Neutrophil (primary cell): Measurements from ENCODE around the gene NTSR1.

Source experiments
- H3K27ac ChIP-seq: fragments of 200-600 bp; sonication (generic); 2 replicates; pipeline ENCODE4 v1.5.1; 2016; ENCODE audit warnings: mild to moderate bottlenecking, moderate library complexity
- H3K27me3 ChIP-seq: fragments of 200-600 bp; sonication (generic); 2 replicates; pipeline ENCODE4 v1.6.0; 2016; ENCODE audit warnings: mild to moderate bottlenecking
- H3K36me3 ChIP-seq: fragments of 200-600 bp; sonication (generic); 2 replicates; pipeline ENCODE4 v1.5.1; 2017
- H3K4me1 ChIP-seq, 2 experiments: fragments of 200-600 bp in 1 of 2; sonication (generic) in 1 of 2; 1 replicate in 1 of 2; 2 replicates in 1 of 2; pipeline versions ENCODE4 v1.5.1 to v1.6.1; 2013 to 2016; ENCODE audit warnings: low read depth in 1 of 2, low read length in 1 of 2, mild to moderate bottlenecking in 1 of 2, moderate library complexity in 1 of 2; ENCODE audit not compliant: control insufficient read depth in 1 of 2, insufficient read depth in 1 of 2
- H3K4me3 ChIP-seq, 2 experiments: fragments of 200-600 bp in 1 of 2; sonication (generic) in 1 of 2; 1 replicate in 1 of 2; 2 replicates in 1 of 2; pipeline ENCODE4 v1.5.1; 2013 to 2016; ENCODE audit warnings: low read depth in 1 of 2, low read length in 1 of 2, mild to moderate bottlenecking in 1 of 2, moderate library complexity in 1 of 2
- H3K9me3 ChIP-seq: fragments of 200-600 bp; sonication (generic); 2 replicates; pipeline ENCODE4 v1.5.1; 2016
- TF ChIP-seq, protein P1 (sequence below): fragments of 200-600 bp; sonication (generic); IDR thresholded peaks from 2 replicates; pipeline ENCODE4 v1.5.1; 2016; ENCODE audit warnings: antibody characterized with exemption

NTSR1 gene

DNA sequence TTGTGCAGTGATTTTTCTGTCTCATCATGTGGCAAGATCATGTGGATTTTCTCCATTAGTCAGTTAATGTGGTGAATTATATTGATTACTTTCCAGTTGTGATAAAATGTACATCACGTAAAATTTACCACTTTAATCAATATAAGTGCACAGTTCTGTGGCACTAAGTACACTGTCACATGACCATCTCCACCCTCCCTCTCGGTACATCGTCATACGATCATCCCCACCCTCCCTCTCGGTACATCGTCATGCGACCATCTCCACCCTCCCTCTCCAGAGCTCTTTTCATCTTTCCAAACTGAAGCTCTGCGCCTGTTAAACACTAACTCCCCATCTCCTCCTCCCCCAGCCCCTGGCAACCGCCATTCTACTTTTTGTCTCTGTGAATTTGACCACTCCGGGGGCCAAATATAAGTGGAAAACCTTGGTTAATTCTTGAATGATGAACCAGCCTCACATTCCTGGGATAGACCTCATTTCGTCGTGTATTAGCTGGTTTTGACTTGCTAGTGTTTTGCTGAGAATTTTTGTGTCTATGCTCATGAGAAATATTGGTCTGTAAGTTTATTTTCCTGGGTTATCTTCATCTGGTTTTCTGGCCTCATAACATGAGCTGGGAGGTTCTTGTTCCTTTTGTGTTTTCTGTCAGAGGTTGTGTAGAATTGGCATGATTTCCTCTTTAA lies 10.8 kb downstream of the NTSR1 start:
- H3K36me3 ChIP-seq = no peaks in the 10 kb centered on the region
- TF ChIP-seq, protein P1, sequence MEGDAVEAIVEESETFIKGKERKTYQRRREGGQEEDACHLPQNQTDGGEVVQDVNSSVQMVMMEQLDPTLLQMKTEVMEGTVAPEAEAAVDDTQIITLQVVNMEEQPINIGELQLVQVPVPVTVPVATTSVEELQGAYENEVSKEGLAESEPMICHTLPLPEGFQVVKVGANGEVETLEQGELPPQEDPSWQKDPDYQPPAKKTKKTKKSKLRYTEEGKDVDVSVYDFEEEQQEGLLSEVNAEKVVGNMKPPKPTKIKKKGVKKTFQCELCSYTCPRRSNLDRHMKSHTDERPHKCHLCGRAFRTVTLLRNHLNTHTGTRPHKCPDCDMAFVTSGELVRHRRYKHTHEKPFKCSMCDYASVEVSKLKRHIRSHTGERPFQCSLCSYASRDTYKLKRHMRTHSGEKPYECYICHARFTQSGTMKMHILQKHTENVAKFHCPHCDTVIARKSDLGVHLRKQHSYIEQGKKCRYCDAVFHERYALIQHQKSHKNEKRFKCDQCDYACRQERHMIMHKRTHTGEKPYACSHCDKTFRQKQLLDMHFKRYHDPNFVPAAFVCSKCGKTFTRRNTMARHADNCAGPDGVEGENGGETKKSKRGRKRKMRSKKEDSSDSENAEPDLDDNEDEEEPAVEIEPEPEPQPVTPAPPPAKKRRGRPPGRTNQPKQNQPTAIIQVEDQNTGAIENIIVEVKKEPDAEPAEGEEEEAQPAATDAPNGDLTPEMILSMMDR = no peak
- no peaks in the 10 kb centered on the region for H3K27me3 ChIP-seq
- no peaks in the 10 kb centered on the region for H3K9me3 ChIP-seq
- no peak overlapping the region for H3K4me3 ChIP-seq
- H3K27ac ChIP-seq = no peak overlapping the region
- no peaks in the 10 kb centered on the region for H3K4me1 ChIP-seq

DNA sequence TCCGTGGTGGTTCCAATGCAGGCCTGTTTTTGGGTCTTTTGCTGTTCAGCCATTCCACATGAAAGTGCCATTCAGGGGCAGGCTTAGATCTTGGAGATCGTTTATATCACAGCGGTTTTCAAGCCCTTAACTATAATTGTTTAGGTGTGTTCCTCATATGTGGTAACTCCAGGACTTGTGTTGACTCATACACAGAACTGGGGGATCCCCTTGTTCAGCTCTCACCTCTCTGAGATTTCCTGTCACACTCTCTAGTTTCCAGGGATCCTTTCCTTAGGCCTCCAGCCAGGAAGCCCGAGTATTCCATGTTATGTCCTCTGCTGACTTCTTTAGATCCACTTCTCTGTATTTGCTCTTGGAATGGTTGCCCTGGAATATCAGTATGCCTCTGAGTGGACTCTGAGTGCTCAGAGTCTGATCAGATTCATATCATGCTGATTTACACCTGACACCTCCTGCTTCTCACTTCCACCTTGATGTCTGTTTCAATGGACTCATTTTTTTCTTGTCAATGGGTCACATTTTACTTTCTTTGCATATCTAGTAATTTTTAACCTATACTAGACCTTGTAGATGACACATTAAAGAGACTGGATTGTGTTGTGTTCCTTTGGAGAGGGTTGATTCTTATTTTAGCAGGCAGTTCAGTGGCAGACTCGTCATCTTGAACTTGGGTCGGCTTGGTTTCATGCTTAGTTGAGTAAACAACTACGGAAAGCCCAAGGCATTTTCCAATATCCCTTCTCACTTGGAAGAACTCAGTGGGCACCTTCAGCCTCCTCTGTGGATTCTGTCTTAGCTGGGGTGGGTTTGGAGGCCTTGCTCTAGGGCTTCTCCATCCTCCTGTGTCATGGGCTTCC lies 13.1 kb downstream of the NTSR1 start:
- Histone ChIP-seq H3K36me3 (no peaks in the 10 kb centered on the region), H3K4me3 (no peak overlapping the region), H3K9me3 (no peaks in the 10 kb centered on the region), H3K27ac (no peak overlapping the region), H3K4me1 (peaks cover 0 to under 1% of the 10 kb centered on the region in 2 experiments), H3K27me3 (no peaks in the 10 kb centered on the region)
- TF ChIP-seq, protein P1 = no peak

DNA sequence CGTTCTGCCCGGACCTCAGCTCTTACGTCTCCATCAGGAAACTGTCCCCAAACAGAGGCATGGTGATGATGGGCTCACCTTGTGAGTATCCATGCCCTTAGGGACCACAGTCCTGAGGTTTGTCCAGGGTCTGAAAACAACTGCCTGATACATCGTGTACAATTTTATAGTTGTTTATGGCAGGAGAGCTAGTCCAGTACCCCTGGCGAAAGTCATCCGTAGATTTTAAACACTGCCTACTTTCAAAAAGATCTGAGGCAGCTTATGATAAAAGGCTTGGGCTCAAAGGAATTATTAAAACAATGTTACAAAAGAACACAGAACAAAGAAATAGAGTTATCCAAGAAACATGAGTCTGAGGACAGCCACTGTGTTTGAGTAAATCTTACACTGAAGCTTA lies 14.0 kb downstream of the NTSR1 start:
- no peaks in the 10 kb centered on the region for H3K9me3 ChIP-seq
- TF ChIP-seq, protein P1 = no peak
- no peak overlapping the region for H3K4me3 ChIP-seq
- H3K36me3 ChIP-seq = no peaks in the 10 kb centered on the region
- H3K27me3 ChIP-seq = no peaks in the 10 kb centered on the region
- H3K4me1 ChIP-seq = peaks cover 8 to 10% of the 10 kb centered on the region in 2 experiments
- no peak overlapping the region for H3K27ac ChIP-seq

DNA sequence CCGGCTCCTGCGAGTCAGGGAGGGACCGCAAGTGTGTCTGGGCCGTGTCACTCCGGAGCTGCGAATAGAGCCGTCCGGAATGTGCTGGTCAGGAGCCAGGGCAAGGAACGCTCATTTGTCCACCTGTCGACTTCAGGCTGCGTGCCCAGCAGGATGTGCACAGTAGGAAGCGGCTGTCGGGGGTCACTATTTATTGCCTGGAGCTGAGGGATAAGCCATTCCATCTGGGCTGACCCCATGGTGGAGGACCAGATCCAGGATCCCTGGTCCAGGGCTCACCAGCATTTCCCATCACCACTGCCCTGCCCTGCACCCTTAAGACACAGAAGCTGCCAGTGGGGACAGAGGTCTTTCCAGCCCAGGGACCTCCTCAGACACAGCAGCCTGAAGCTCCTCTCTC lies 14.7 kb downstream of the NTSR1 start:
- Histone ChIP-seq H3K27ac (no peak overlapping the region), H3K9me3 (no peaks in the 10 kb centered on the region), H3K27me3 (no peaks in the 10 kb centered on the region), H3K36me3 (no peaks in the 10 kb centered on the region), H3K4me3 (no peak overlapping the region), H3K4me1 (peaks cover 16 to 17% of the 10 kb centered on the region in 2 experiments)
- TF ChIP-seq, protein P1 = no peak

DNA sequence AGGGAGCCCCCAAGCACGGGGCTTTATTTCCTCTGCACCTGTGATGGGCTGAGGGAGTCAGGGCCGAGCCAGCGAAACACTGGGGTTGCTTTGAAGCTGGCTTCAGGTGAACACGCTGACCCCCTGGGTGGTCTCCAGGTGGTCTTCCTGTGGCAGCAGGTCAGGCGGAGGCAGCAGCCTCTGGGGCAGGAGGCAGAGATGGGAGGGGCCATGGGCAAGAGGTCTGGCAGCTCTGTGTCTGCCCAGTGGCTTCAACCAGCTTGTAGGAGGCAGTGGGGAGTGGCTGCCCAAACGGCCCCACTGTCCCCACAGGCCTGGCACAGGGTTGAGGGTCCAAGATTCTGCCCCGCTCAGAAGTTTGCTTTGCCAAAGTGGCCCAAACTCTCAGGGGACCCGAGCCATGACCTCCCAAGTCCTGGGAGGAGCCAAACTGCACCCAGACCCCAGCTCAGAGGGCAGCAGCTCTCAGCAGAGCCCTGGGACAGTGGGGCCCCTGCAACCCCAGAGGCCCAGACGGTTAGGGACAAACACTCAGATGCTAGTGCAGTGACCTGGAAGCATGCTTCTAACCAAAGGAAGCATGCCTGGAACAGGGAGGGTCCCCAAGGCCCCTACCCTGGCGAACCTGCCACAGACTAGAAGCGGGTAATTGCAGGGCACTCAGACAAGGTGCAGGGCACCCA lies 15.3 kb downstream of the NTSR1 start:
- Histone ChIP-seq H3K27ac (no peak overlapping the region), H3K9me3 (no peaks in the 10 kb centered on the region), H3K4me1 (peaks cover 21 to 23% of the 10 kb centered on the region in 2 experiments), H3K27me3 (no peaks in the 10 kb centered on the region), H3K36me3 (no peaks in the 10 kb centered on the region), H3K4me3 (no peak overlapping the region)
- TF ChIP-seq, protein P1 = no peak
